RWPE2 (cell line): Measurements from ENCODE around the gene MLKL.

Experiments
- ATAC-seq: fragments of 200-7000 bp; cut with Tn5 transposase; 3 replicates; pipeline ENCODE4 v1.9.1; 2021; ENCODE audit warnings: low read depth
- DNase-seq: peaks from one replicate; pipeline ENCODE4 v3.0.0-alpha.2; 2020; ENCODE audit warnings: low spot score
- H3K27ac ChIP-seq: fragments of 450-650 bp; 2 replicates; pipeline ENCODE4 v1.5.1; 2017; ENCODE audit warnings: mild to moderate bottlenecking; ENCODE audit not compliant: poor library complexity, severe bottlenecking
- H3K27me3 ChIP-seq: fragments of 250-450 bp; sonication (Bioruptor Pico); 2 replicates; pipeline ENCODE4 v1.5.1; 2021; ENCODE audit warnings: mild to moderate bottlenecking, moderate library complexity; ENCODE audit not compliant: insufficient read depth, poor library complexity, severe bottlenecking
- H3K36me3 ChIP-seq: fragments of 250-450 bp; sonication (Bioruptor Pico); 2 replicates; pipeline ENCODE4 v1.5.1; 2020; ENCODE audit warnings: low read depth, mild to moderate bottlenecking, moderate library complexity
- H3K4me1 ChIP-seq: fragments of 250-450 bp; sonication (Bioruptor Pico); 2 replicates; pipeline ENCODE4 v1.5.1; 2021; ENCODE audit warnings: mild to moderate bottlenecking, moderate library complexity; ENCODE audit not compliant: insufficient read depth, poor library complexity, severe bottlenecking
- H3K4me3 ChIP-seq: fragments of 250-450 bp; sonication (Bioruptor Pico); 2 replicates; pipeline ENCODE4 v1.5.1; 2021; ENCODE audit warnings: mild to moderate bottlenecking, moderate library complexity; ENCODE audit not compliant: severe bottlenecking
- H3K9me3 ChIP-seq: fragments of 250-450 bp; sonication (Bioruptor Pico); 2 replicates; pipeline ENCODE4 v1.5.1; 2021; ENCODE audit warnings: mild to moderate bottlenecking, moderate library complexity; ENCODE audit not compliant: severe bottlenecking
- TF ChIP-seq, protein P1 (sequence below): fragments of 450-650 bp; IDR thresholded peaks from one replicate; pipeline ENCODE4 v1.5.1; 2017; ENCODE audit warnings: mild to moderate bottlenecking, moderate library complexity; ENCODE audit not compliant: poor library complexity, severe bottlenecking

The MLKL gene

DNA sequence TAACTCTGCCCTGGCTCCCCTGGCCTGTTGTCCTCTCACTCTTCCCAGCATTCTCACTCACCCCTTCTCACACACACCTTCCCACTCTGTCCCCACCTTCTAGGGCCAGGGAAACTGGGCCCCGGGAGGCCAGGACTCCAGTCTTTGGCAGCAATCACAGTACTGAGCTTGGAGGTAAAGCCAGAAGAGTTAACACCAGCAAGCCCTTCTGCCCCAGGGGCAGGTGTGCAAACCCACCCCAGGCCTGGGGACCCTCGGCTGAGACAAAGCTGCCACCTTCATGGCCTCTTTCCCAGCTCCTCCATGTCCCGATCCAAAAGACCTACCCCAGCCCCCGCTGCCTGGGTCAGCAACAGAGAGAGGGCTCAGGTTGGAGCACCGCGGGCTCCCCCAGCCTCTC is 36.9 kb upstream of the MLKL start:
- Histone ChIP-seq H3K4me3 (no peak overlapping the region), H3K4me1 (peaks cover 20% of the 10 kb centered on the region), H3K27me3 (no peaks in the 10 kb centered on the region), H3K36me3 (no peaks in the 10 kb centered on the region), H3K27ac (no peak overlapping the region), H3K9me3 (no peaks in the 10 kb centered on the region)
- DNase-seq (no peak), ATAC-seq (no peak)
- TF ChIP-seq, protein P1, sequence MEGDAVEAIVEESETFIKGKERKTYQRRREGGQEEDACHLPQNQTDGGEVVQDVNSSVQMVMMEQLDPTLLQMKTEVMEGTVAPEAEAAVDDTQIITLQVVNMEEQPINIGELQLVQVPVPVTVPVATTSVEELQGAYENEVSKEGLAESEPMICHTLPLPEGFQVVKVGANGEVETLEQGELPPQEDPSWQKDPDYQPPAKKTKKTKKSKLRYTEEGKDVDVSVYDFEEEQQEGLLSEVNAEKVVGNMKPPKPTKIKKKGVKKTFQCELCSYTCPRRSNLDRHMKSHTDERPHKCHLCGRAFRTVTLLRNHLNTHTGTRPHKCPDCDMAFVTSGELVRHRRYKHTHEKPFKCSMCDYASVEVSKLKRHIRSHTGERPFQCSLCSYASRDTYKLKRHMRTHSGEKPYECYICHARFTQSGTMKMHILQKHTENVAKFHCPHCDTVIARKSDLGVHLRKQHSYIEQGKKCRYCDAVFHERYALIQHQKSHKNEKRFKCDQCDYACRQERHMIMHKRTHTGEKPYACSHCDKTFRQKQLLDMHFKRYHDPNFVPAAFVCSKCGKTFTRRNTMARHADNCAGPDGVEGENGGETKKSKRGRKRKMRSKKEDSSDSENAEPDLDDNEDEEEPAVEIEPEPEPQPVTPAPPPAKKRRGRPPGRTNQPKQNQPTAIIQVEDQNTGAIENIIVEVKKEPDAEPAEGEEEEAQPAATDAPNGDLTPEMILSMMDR, result no peak

DNA sequence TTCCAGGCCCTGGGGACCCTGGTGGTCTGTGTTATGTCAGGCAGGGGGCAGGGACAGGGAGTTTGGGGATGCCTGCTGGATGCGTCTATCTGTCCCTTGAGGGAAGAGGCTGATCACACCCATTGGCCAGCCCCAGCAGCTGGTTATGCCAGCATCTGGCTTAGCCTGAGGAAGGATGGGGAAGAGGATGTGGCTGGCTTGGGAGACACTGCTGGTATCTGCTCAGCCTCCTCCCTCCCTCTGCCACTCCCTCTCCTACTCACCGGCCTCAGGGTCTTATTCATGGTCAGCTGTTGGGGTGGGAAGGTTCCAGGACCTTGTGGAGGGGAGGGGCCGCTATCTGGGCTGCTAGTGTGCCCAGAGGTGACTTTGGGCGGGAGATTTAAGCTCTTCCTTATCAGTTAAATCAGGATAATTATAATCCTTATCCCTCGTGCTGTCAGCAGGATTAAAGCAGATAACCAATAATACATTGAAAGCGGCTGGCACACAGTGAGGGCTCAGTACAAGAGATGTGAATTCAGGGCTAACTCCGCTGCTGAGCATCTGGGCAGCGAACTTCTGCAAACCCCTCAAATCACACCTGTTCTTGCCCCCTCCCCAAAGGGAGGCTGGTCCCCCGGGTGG is 36.0 kb upstream of the MLKL start:
- Histone ChIP-seq H3K36me3 (no peaks in the 10 kb centered on the region), H3K9me3 (no peaks in the 10 kb centered on the region), H3K4me1 (peaks cover 20% of the 10 kb centered on the region), H3K27me3 (no peaks in the 10 kb centered on the region), H3K4me3 (no peak overlapping the region), H3K27ac (no peak overlapping the region)
- DNase-seq (no peak), ATAC-seq (no peak)
- TF ChIP-seq, protein P1, result no peak

DNA sequence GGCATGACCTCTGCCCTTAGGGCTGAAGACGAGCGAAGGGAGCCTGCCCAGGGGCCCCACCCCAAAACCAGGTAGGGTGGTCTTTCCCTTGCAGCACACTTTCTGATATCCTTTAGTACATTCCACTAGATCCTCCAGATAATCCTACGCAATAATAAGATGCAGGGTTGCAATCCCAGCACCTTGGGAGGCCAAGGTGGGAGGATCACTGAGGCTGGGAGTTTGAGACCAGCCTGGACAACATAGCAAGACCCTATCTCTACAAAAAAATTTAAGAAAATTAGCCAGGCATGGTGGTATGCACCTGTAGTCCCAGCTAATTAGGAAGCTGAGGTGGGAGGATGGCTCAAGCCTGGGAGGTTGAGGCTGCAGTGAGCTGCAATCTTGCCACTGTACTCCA is 34.9 kb upstream of the MLKL start:
- no peaks in the 10 kb centered on the region for H3K27me3 ChIP-seq
- H3K9me3 ChIP-seq, result no peaks in the 10 kb centered on the region
- no peaks in the 10 kb centered on the region for H3K36me3 ChIP-seq
- H3K27ac ChIP-seq, result no peak overlapping the region
- H3K4me1 ChIP-seq, result peaks cover 10% of the 10 kb centered on the region
- DNase-seq (no peak), ATAC-seq (no peak)
- TF ChIP-seq, protein P1, result no peak
- no peak overlapping the region for H3K4me3 ChIP-seq

DNA sequence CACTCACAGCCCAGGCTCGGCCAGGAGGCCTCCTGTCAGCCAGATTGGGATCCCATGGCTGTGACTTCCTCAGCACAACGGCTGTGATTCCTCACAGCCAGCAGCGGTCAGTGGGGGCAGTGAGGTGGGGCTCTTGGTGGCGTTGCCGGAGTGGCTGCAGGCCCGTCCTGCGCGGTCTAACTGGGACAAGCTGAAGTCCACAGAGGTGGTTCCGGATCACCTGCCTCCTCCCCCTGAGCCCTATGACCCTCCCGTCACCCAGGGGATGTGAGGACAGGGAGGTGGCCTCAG is 34.4 kb upstream of the MLKL start:
- Histone ChIP-seq H3K4me3 (no peak overlapping the region), H3K27me3 (no peaks in the 10 kb centered on the region), H3K27ac (no peak overlapping the region), H3K9me3 (no peaks in the 10 kb centered on the region), H3K36me3 (no peaks in the 10 kb centered on the region), H3K4me1 (peaks cover 15% of the 10 kb centered on the region)
- TF ChIP-seq, protein P1, result no peak
- no peak for DNase-seq
- ATAC-seq, result no peak

- H3K4me3 ChIP-seq, result no peak overlapping the region
- peaks cover 19% of the 10 kb centered on the region for H3K4me1 ChIP-seq
- H3K27ac ChIP-seq, result no peak overlapping the region
- ATAC-seq, result no peak
- H3K27me3 ChIP-seq, result no peaks in the 10 kb centered on the region
- no peak for DNase-seq
- TF ChIP-seq, protein P1, result no peak
- no peaks in the 10 kb centered on the region for H3K9me3 ChIP-seq
- H3K36me3 ChIP-seq, result no peaks in the 10 kb centered on the region
Measured at GRCh38 chr16:74734361-74735161, 33.9 kb upstream of the MLKL start.
